HAP-1 (cell line): ENCODE data around the gene SLC25A20.

Source experiments
- DNase-seq, 2 experiments: peaks; one replicate each; pipeline ENCODE4 v3.0.0-alpha.2; 2016 to 2020; ENCODE audit warnings: low spot score in 2 of 2
- H3K27me3 ChIP-seq: fragments of 250-450 bp; sonication (Bioruptor Pico); 2 replicates; pipeline ENCODE4 v1.5.1; 2020; ENCODE audit warnings: low read depth, mild to moderate bottlenecking, moderate library complexity
- H3K36me3 ChIP-seq: fragments of 250-450 bp; sonication (Bioruptor Pico); replicated peaks from 2 replicates; pipeline ENCODE4 v1.5.1; 2020; ENCODE audit warnings: mild to moderate bottlenecking
- H3K4me1 ChIP-seq: fragments of 250-450 bp; sonication (Bioruptor Pico); 2 replicates; pipeline ENCODE4 v1.5.1; 2020; ENCODE audit warnings: mild to moderate bottlenecking
- H3K4me3 ChIP-seq: fragments of 250-450 bp; sonication (Bioruptor Pico); 2 replicates; pipeline ENCODE4 v1.5.1; 2020; ENCODE audit warnings: mild to moderate bottlenecking, moderate library complexity
- H3K9me3 ChIP-seq: fragments of 250-450 bp; sonication (Bioruptor Pico); 2 replicates; pipeline ENCODE4 v1.5.1; 2020; ENCODE audit warnings: mild to moderate bottlenecking, moderate library complexity
- in situ Hi-C: fragments of 300-500 bp; cut with MboI; formaldehyde crosslinking; loops from 3 replicates; pipeline ENCODE4 v1.14.3; 2020; ENCODE audit warnings: low sequenced_read_pairs, inconsistent platforms, mixed read lengths

SLC25A20 gene

GRCh38 chr3:48898383-48899234 lies at the start of gene SLC25A20:
Gene SLC25A20, minus strand, starts transcription at chr3:48898882. Its CDS starts 88 bp downstream, at chr3:48898794.
- peaks cover 9% of the 10 kb centered on the region for H3K4me1 ChIP-seq
- no peaks in the 10 kb centered on the region for H3K36me3 ChIP-seq
- no peaks in the 10 kb centered on the region for H3K27me3 ChIP-seq
- in situ Hi-C loops, result no loop called here
- H3K9me3 ChIP-seq, result no peaks in the 10 kb centered on the region
- peak within 1 kb of the TSS; percentile 60 for H3K4me3 ChIP-seq
- DNase-seq, result peak; percentile 83 to 95

DNA sequence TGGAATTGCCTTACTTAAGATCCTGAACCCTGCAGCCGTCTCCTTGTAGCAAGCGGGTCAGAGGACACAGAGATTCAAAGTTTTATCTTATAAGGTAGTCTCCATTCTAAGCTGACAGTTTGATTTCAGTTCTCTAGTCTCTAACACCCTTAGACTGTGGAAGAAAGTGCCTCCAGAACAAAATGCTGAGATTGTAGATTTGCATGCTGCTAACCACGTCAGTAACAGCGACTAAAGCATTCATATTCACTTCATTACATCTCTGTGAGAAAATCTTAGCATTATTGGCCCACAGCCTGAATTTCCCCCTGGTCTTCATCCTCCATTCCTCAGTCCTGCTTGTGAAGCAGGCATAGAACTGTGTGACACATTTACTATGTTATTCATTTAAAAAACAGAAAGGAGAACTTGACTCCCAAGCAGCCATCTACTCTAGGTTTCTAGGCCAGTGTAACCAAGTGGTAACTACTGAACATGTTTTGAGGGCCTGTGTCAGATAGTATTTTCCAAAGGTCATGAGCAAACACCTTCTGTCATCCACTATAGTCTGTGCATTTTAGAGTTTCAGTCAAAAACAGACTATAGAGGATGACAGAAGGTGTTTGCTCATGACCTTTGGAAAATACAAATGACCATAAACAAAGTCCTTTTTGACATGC lies 47.3 kb upstream of the SLC25A20 start:
- peaks cover 17% of the 10 kb centered on the region for H3K4me1 ChIP-seq
- no peak for DNase-seq
- H3K4me3 ChIP-seq, result no peak overlapping the region
- in situ Hi-C loops, result no loop called here
- H3K27me3 ChIP-seq, result no peaks in the 10 kb centered on the region
- no peaks in the 10 kb centered on the region for H3K9me3 ChIP-seq
- H3K36me3 ChIP-seq, result peaks cover 2% of the 10 kb centered on the region

- no peak for DNase-seq
- in situ Hi-C loops, result no loop called here
- Histone ChIP-seq H3K9me3 (no peaks in the 10 kb centered on the region), H3K4me3 (no peak overlapping the region), H3K4me1 (peaks cover 16% of the 10 kb centered on the region), H3K27me3 (no peaks in the 10 kb centered on the region), H3K36me3 (peaks cover 2% of the 10 kb centered on the region)
Measured at GRCh38 chr3:48945432-48945831, 46.8 kb upstream of the SLC25A20 start.

GRCh38 chr3:48938689-48939088 lies 40.0 kb upstream of the SLC25A20 start:
- H3K4me3 ChIP-seq, result no peak overlapping the region
- peaks cover 26% of the 10 kb centered on the region for H3K36me3 ChIP-seq
- in situ Hi-C loops, result no loop called here
- DNase-seq, result no peak
- H3K27me3 ChIP-seq, result no peaks in the 10 kb centered on the region
- no peaks in the 10 kb centered on the region for H3K4me1 ChIP-seq
- no peaks in the 10 kb centered on the region for H3K9me3 ChIP-seq

GRCh38 chr3:48938156-48938555 lies 39.5 kb upstream of the SLC25A20 start:
- Histone ChIP-seq H3K27me3 (no peaks in the 10 kb centered on the region), H3K36me3 (peaks cover 26% of the 10 kb centered on the region), H3K4me1 (no peaks in the 10 kb centered on the region), H3K9me3 (no peaks in the 10 kb centered on the region), H3K4me3 (no peak overlapping the region)
- in situ Hi-C loops, result no loop called here
- no peak for DNase-seq

GRCh38 chr3:48935530-48935929 lies 36.8 kb upstream of the SLC25A20 start:
- no peaks in the 10 kb centered on the region for H3K27me3 ChIP-seq
- DNase-seq, result no peak
- H3K36me3 ChIP-seq, result peaks cover 42% of the 10 kb centered on the region
- no peaks in the 10 kb centered on the region for H3K9me3 ChIP-seq
- no peak overlapping the region for H3K4me3 ChIP-seq
- in situ Hi-C loops, result no loop called here
- H3K4me1 ChIP-seq, result no peaks in the 10 kb centered on the region

DNA sequence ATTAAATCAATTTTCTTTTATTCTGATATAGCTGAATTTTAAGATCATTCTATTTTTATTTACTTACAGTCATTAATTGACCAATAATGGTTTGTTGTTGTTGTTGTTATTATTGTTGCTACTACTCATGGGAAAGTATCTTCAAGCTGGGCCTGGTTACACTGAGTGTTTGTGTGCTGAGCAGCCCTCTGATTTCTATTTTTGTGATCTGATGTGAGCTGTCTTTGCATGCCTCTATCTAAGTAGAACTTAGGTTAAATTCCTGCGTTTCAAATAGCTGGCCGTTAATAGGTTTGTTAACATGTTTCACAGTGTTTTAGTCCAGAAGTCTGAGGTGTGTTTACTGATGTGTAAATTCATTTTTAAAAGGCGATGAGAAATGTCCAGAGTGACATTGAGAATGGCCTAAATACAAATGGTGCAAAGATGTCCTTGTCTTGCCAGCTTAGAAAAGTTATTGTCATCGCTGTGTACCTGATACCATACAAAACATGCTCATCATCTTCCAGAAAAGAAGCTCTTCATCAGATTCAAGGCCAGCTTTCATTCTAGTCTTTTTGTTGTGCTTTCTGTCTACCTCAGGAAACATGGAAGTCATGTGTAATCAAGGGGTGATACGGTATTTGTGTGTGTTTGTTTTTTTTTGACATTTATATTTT lies 35.8 kb upstream of the SLC25A20 start:
- no peak overlapping the region for H3K4me3 ChIP-seq
- peaks cover 51% of the 10 kb centered on the region for H3K36me3 ChIP-seq
- H3K9me3 ChIP-seq, result no peaks in the 10 kb centered on the region
- no peaks in the 10 kb centered on the region for H3K4me1 ChIP-seq
- no peaks in the 10 kb centered on the region for H3K27me3 ChIP-seq
- in situ Hi-C loops, result no loop called here
- DNase-seq, result no peak

DNA sequence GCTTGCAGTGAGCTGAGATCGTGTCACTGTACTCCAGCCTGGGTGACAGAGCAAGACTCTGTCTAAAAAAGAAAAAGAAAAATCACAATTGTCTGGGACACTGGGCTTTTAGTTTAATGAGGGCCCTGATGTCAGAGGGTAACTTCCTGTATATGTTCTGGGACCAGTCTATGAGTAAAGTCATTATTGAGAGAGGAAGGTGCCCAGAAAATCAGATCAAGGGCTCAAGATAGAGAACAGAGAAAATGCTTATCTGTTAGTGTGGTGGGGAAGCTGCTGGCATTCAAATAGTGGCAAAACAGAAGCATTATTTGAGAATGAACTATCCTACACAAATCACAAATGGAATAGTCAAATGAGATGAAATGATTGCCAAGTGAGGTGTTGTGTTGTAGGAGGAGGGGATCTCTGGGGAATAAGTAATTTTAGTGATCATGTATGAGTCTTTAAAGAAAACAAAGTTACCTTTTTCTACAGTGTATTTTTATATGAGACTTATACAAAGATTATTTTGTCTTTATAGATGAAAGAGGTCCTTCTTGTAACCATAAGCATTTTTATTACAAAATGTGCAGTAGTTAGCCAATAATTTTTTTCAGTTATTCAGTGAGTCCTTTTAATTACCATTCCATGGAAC lies 33.4 kb upstream of the SLC25A20 start:
- no peak for DNase-seq
- Histone ChIP-seq H3K4me3 (no peak overlapping the region), H3K36me3 (peaks cover 68% of the 10 kb centered on the region), H3K4me1 (peaks cover 3% of the 10 kb centered on the region; the same call in 1 of the 2 replicates), H3K27me3 (no peaks in the 10 kb centered on the region), H3K9me3 (no peaks in the 10 kb centered on the region)
- in situ Hi-C loops, result no loop called here

DNA sequence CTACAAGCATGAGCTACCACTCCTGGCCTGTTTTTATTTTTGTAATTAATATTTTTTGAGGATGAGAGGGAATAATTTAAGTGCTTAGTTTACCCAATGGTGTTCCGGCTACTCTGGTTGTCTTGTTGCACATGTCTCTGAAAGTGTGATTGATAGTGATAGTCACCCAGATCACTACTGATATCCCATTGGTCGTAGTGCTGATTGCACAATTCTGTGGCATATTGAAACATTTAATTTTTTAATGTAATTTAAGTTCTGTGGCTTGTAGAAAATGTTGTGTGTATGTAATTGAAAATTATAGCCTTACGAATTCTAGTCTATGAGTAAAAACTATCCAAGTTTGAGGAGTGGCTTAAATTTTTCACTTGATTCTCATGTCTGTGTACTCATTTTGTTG lies 31.9 kb upstream of the SLC25A20 start:
- H3K36me3 ChIP-seq, result peaks cover 69% of the 10 kb centered on the region
- DNase-seq, result no peak
- no peaks in the 10 kb centered on the region for H3K27me3 ChIP-seq
- peaks cover 3% of the 10 kb centered on the region; the same call in 1 of the 2 replicates for H3K4me1 ChIP-seq
- no peak overlapping the region for H3K4me3 ChIP-seq
- in situ Hi-C loops, result no loop called here
- H3K9me3 ChIP-seq, result no peaks in the 10 kb centered on the region

- no peaks in the 10 kb centered on the region for H3K27me3 ChIP-seq
- no peaks in the 10 kb centered on the region for H3K9me3 ChIP-seq
- in situ Hi-C loops, result no loop called here
- DNase-seq, result no peak
- H3K4me3 ChIP-seq, result no peak overlapping the region
- peaks cover 76% of the 10 kb centered on the region for H3K36me3 ChIP-seq
- H3K4me1 ChIP-seq, result peaks cover 3% of the 10 kb centered on the region; the same call in 1 of the 2 replicates
Measured at GRCh38 chr3:48929358-48930035, 30.8 kb upstream of the SLC25A20 start.

- in situ Hi-C loops, result no loop called here
- H3K36me3 ChIP-seq, result peaks cover 76% of the 10 kb centered on the region
- no peaks in the 10 kb centered on the region for H3K9me3 ChIP-seq
- DNase-seq, result no peak
- peaks cover 3% of the 10 kb centered on the region; the same call in 1 of the 2 replicates for H3K4me1 ChIP-seq
- H3K27me3 ChIP-seq, result no peaks in the 10 kb centered on the region
- H3K4me3 ChIP-seq, result no peak overlapping the region
Measured at GRCh38 chr3:48928679-48929078, 30.0 kb upstream of the SLC25A20 start.

DNA sequence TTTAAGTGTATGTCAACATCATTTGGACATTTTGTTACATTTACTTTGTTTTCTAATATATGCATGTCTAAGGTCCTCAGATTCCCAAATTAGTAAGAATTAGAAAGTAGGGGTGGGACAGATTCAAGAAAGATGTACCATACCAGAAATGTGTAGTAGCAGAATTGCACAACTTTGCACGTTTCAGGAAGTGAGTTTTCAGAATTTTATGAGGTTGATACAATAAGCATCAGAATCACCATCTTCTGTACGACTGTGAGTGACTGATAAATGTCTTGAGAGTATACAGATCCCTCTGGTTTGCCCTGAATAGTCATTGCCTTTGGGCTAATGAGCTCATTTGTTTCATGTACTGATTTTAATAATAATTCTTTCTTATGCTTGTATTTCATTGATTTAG lies 29.2 kb upstream of the SLC25A20 start:
- peaks cover 80% of the 10 kb centered on the region for H3K36me3 ChIP-seq
- no peak for DNase-seq
- in situ Hi-C loops, result no loop called here

More for the DNA sequence above, 29.2 kb upstream of the SLC25A20 start:
- H3K27me3 ChIP-seq, result no peaks in the 10 kb centered on the region
- no peaks in the 10 kb centered on the region for H3K9me3 ChIP-seq
- peaks cover 3% of the 10 kb centered on the region; the same call in 1 of the 2 replicates for H3K4me1 ChIP-seq
- H3K4me3 ChIP-seq, result no peak overlapping the region
